22Rv1 (cell line): ENCODE results near the gene ADCY7.

Source experiments
- ZFX ChIP-seq: fragments of 450-650 bp; IDR thresholded peaks from 2 replicates; pipeline ENCODE4 v1.6.1; 2017; ENCODE audit warnings: antibody characterized with exemption, borderline replicate concordance
- TF ChIP-seq, protein P1 (sequence below): fragments of 450-650 bp; IDR thresholded peaks from 2 replicates; pipeline ENCODE4 v1.5.1; 2017; ENCODE audit warnings: mild to moderate bottlenecking

DNA sequence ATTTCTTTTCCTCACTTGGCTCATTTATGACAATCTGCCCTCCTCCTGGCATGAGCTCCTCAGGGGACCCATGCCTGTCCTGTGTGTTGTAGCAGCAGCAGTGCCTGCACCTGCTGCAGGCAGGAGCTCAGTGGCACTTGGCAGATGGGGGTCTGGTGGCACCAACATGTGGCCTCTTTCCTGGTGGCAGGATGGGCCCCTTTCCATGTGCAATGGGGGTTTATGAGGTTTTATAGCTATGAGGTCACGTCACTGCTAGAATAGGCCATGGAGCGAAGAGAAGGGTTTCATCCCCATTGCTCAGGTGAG is 7.0 kb downstream of the ADCY7 start:
- TF ChIP-seq, protein P1, sequence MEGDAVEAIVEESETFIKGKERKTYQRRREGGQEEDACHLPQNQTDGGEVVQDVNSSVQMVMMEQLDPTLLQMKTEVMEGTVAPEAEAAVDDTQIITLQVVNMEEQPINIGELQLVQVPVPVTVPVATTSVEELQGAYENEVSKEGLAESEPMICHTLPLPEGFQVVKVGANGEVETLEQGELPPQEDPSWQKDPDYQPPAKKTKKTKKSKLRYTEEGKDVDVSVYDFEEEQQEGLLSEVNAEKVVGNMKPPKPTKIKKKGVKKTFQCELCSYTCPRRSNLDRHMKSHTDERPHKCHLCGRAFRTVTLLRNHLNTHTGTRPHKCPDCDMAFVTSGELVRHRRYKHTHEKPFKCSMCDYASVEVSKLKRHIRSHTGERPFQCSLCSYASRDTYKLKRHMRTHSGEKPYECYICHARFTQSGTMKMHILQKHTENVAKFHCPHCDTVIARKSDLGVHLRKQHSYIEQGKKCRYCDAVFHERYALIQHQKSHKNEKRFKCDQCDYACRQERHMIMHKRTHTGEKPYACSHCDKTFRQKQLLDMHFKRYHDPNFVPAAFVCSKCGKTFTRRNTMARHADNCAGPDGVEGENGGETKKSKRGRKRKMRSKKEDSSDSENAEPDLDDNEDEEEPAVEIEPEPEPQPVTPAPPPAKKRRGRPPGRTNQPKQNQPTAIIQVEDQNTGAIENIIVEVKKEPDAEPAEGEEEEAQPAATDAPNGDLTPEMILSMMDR = no peak
- TF ChIP-seq ZFX = no peak
